IMR-90 (cell line): ENCODE data around the gene GAS5. TPM values are rescaled to one million over a fixed set of nuclear protein-coding genes. Genes with fewer than 3 reads are reported as not detected.

Experiments used
- ATAC-seq: fragments of 200-7000 bp; cut with Tn5 transposase; 2 replicates; pipeline ENCODE4 v1.9.1; 2020; ENCODE audit warnings: low read depth, mild to moderate bottlenecking, moderate library complexity
- BruUV-seq: library from RNA; stranded (reverse); fragments of 400-500 nt; replicated peaks from 2 replicates; lab custom pipeline; 2021; lab: Mats Ljungman, UMichigan
- CTCF ChIA-PET: fragments of 300-600 bp; formaldehyde crosslinking; extraction: SDS; loops from one replicate; lab custom pipeline; 2021; ENCODE audit warnings: antibody characterized with exemption; lab: Yijun Ruan, JAX
- POLR2A ChIA-PET: fragments of 300-600 bp; sonication (Branson Sonifier 250); formaldehyde crosslinking; loops from one replicate; lab custom pipeline; 2022; ENCODE audit warnings: antibody characterized with exemption; ENCODE audit not compliant: unreplicated experiment; lab: Charles Lee
- DNase-seq: peaks from one replicate; pipeline ENCODE4 v3.0.0; 2013
- H2AFZ ChIP-seq: replicated peaks from 2 replicates; pipeline ENCODE3; 2013; ENCODE audit warnings: low read length, mild to moderate bottlenecking; ENCODE audit not compliant: poor library complexity
- H2AK5ac ChIP-seq: 2 replicates; pipeline ENCODE4 v1.6.1; 2013; ENCODE audit warnings: low read depth, low read length, inconsistent platforms
- H2AK9ac ChIP-seq: replicated peaks from 2 replicates; pipeline ENCODE3; 2013; ENCODE audit warnings: mild to moderate bottlenecking, low read depth, low read length, moderate library complexity; ENCODE audit not compliant: poor library complexity
- H2BK120ac ChIP-seq: 2 replicates; pipeline ENCODE4 v1.6.1; 2013; ENCODE audit warnings: low read depth, low read length, inconsistent platforms
- H2BK15ac ChIP-seq: 3 replicates; pipeline ENCODE4 v1.6.1; 2013; ENCODE audit warnings: low read depth, low read length, inconsistent platforms
- H2BK20ac ChIP-seq: 2 replicates; pipeline ENCODE4 v1.6.1; 2013; ENCODE audit warnings: low read depth, mild to moderate bottlenecking, inconsistent platforms, low read length, moderate library complexity
- H2BK5ac ChIP-seq: 2 replicates; pipeline ENCODE4 v1.6.1; 2013; ENCODE audit warnings: mild to moderate bottlenecking, low read depth, low read length, inconsistent platforms; ENCODE audit not compliant: poor library complexity, severe bottlenecking
- H3K14ac ChIP-seq: replicated peaks from 2 replicates; pipeline ENCODE4 v1.6.1; 2013; ENCODE audit warnings: low read depth, low read length, inconsistent platforms
- H3K18ac ChIP-seq: 2 replicates; pipeline ENCODE4 v1.6.1; 2013; ENCODE audit warnings: low read depth, low read length, control low read depth
- H3K23ac ChIP-seq: 2 replicates; pipeline ENCODE4 v1.6.1; 2013; ENCODE audit warnings: low read depth, low read length, inconsistent platforms
- H3K27ac ChIP-seq: 2 replicates; pipeline ENCODE4 v1.5.1; 2013; ENCODE audit warnings: mild to moderate bottlenecking, control low read depth, low read length; ENCODE audit not compliant: insufficient read depth
- H3K27me3 ChIP-seq: 2 replicates; pipeline ENCODE4 v1.6.1; 2013; ENCODE audit warnings: low read length; ENCODE audit not compliant: control insufficient read depth, insufficient read depth
- H3K36me3 ChIP-seq: 2 replicates; pipeline ENCODE4 v1.6.1; 2013; ENCODE audit warnings: low read length, mixed read lengths; ENCODE audit not compliant: control insufficient read depth, insufficient read depth
- H3K4ac ChIP-seq: 2 replicates; pipeline ENCODE4 v1.6.1; 2013; ENCODE audit warnings: low read depth, low read length, inconsistent platforms
- H3K4me1 ChIP-seq: 2 replicates; pipeline ENCODE4 v1.6.1; 2013; ENCODE audit warnings: low read length, mixed read lengths; ENCODE audit not compliant: control insufficient read depth, insufficient read depth
- H3K4me2 ChIP-seq: 2 replicates; pipeline ENCODE4 v1.6.1; 2013; ENCODE audit warnings: low read depth, mild to moderate bottlenecking, control low read depth, low read length, moderate library complexity
- H3K4me3 ChIP-seq: 2 replicates; pipeline ENCODE4 v1.5.1; 2013; ENCODE audit warnings: low read depth, mild to moderate bottlenecking, control low read depth, low read length, moderate library complexity; ENCODE audit not compliant: insufficient read depth
- H3K56ac ChIP-seq: 2 replicates; pipeline ENCODE4 v1.6.1; 2013; ENCODE audit warnings: low read length, inconsistent platforms; ENCODE audit not compliant: insufficient read depth; ENCODE audit errors: extremely low read depth
- H3K79me1 ChIP-seq, 2 experiments: 2 replicates each; pipeline ENCODE4 v1.6.1; 2013; ENCODE audit warnings: low read length in 2 of 2, inconsistent platforms in 1 of 2, low read depth in 1 of 2
- H3K9ac ChIP-seq: 2 replicates; pipeline ENCODE4 v1.6.1; 2013; ENCODE audit warnings: low read depth, low read length, control low read depth
- H3K9me1 ChIP-seq: 2 replicates; pipeline ENCODE4 v1.6.1; 2013; ENCODE audit warnings: low read length, inconsistent platforms; ENCODE audit not compliant: insufficient read depth
- H3K9me3 ChIP-seq: 2 replicates; pipeline ENCODE4 v1.6.1; 2013; ENCODE audit warnings: low read length; ENCODE audit not compliant: control insufficient read depth, insufficient read depth
- H4K20me1 ChIP-seq: 2 replicates; pipeline ENCODE4 v1.6.1; 2013; ENCODE audit warnings: low read length, inconsistent platforms; ENCODE audit not compliant: insufficient read depth
- H4K5ac ChIP-seq: 2 replicates; pipeline ENCODE4 v1.6.1; 2013; ENCODE audit warnings: mild to moderate bottlenecking, low read depth, low read length, control low read depth
- H4K8ac ChIP-seq, 2 experiments: 2 replicates each; pipeline ENCODE4 v1.6.1; 2013; ENCODE audit warnings: low read depth in 2 of 2, low read length in 2 of 2, control low read depth in 1 of 2, inconsistent platforms in 1 of 2
- H4K91ac ChIP-seq: 2 replicates; pipeline ENCODE4 v1.6.1; 2013; ENCODE audit warnings: low read depth, low read length, inconsistent platforms; ENCODE audit not compliant: insufficient read depth
- BHLHE40 ChIP-seq: fragments of 150-350 bp; IDR thresholded peaks from 2 replicates; pipeline ENCODE4 v1.6.1; 2016; ENCODE audit warnings: mild to moderate bottlenecking, low read depth, low read length
- CEBPB ChIP-seq: IDR thresholded peaks from 2 replicates; pipeline ENCODE4 v1.6.1; 2012; ENCODE audit warnings: low read depth, low read length, improper control_type of control experiment
- CHD1 ChIP-seq: IDR thresholded peaks from 2 replicates; pipeline ENCODE4 v1.6.1; 2012; ENCODE audit warnings: low read depth, low read length, improper control_type of control experiment
- ELK1 ChIP-seq: fragments of 150-350 bp; IDR thresholded peaks from 2 replicates; pipeline ENCODE4 v1.6.1; 2016; ENCODE audit warnings: low read depth, mild to moderate bottlenecking, low read length, moderate library complexity, borderline replicate concordance
- FOS ChIP-seq: fragments of 150-350 bp; IDR thresholded peaks from 2 replicates; pipeline ENCODE4 v1.6.1; 2016; ENCODE audit warnings: low read depth, low read length
- MAFK ChIP-seq: IDR thresholded peaks from 2 replicates; pipeline ENCODE4 v1.6.1; 2012; ENCODE audit warnings: low read depth, low read length, improper control_type of control experiment
- MXI1 ChIP-seq: IDR thresholded peaks from 2 replicates; pipeline ENCODE4 v1.6.1; 2012; ENCODE audit warnings: low read depth, mild to moderate bottlenecking, low read length, moderate library complexity, borderline replicate concordance
- POLR2A ChIP-seq: IDR thresholded peaks from 2 replicates; pipeline ENCODE4 v1.6.1; 2012; ENCODE audit warnings: mild to moderate bottlenecking, low read depth, low read length
- RCOR1 ChIP-seq: IDR thresholded peaks from 2 replicates; pipeline ENCODE4 v1.6.1; 2012; ENCODE audit warnings: mild to moderate bottlenecking, low read length, improper control_type of control experiment; ENCODE audit not compliant: insufficient replicate concordance
- RFX5 ChIP-seq: IDR thresholded peaks from 2 replicates; pipeline ENCODE4 v1.8.0; 2012; ENCODE audit warnings: low read depth, mild to moderate bottlenecking, low read length, moderate library complexity
- WGBS, 2 experiments: methylation state at CpG; one replicate each; pipeline versions ENCODE4 v1.1.5 to v1.1.7; 2013; ENCODE audit warnings: missing lambda C conversion rate in 2 of 2; ENCODE audit not compliant: insufficient read length in 1 of 2; ENCODE audit errors: extremely low coverage in 2 of 2; 5-methylcytosine and 5-hydroxymethylcytosine counted together
- dilution Hi-C: fragments of 300-500 bp; cut with HindIII; formaldehyde crosslinking; loops from one replicate; pipeline ENCODE4 v1.14.3; 2018; ENCODE audit warnings: low sequenced_read_pairs; ENCODE audit not compliant: unreplicated experiment
- in situ Hi-C: fragments of 300-500 bp; cut with MboI; formaldehyde crosslinking; loops from 3 replicates; pipeline ENCODE4 v1.14.3; 2019; ENCODE audit warnings: low sequenced_read_pairs, inconsistent platforms, mixed read lengths
- intact Hi-C: fragments of 100-400 bp; cut with micrococcal nuclease; formaldehyde crosslinking; loops from 2 replicates; pipeline ENCODE4 v1.10.0; 2022
- polyA plus RNA-seq, 3 experiments: library from polyadenylated mRNA; depleted of rRNA; stranded (reverse); fragments of >200 nt; gene quantifications; 2 replicates each; pipeline ENCODE4 v1.2.3, GENCODE V29; 2012; ENCODE audit warnings: low replicate concordance in 1 of 3
- total RNA-seq: library from RNA; depleted of rRNA; stranded (reverse); fragments of >200 nt; gene quantifications from 2 replicates; pipeline ENCODE4 v1.2.3, GENCODE V29; 2012

The GAS5 gene
- total and polyA plus RNA-seq, 2 of the 4 experiments (the other 2 are of a cell fraction): 380 to 737 TPM

DNA sequence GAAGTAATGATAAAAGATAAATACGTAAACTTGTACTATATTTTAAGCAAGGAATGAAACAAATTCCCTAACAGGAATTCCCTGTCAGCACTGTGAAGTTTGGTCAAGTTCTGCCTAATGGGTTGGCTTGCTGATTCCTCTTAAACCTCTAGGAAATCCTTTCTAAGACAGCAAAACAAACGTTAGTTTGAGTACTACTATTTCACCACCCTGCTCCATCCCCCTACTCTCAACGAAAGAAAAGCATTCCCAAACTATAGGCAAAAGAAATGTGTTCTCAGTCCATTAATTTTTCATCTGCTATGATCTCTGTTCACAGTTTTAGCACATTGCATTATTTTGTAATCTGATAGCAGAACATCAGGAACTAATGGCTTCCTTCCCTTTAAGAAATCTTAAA is 33.2 kb upstream of the GAS5 start:
- H3K18ac ChIP-seq: no peak overlapping the region
- no peak overlapping the region for H3K4me2 ChIP-seq
- H3K4me3 ChIP-seq: no peak overlapping the region
- no peak overlapping the region for H2BK15ac ChIP-seq
- H3K27ac ChIP-seq: no peak overlapping the region
- H4K20me1 ChIP-seq: no peaks in the 10 kb centered on the region
- H2AK5ac ChIP-seq: no peak overlapping the region
- no peak overlapping the region for H4K8ac ChIP-seq
- no peak overlapping the region for H3K14ac ChIP-seq
- no peak overlapping the region for H3K23ac ChIP-seq
- no peak overlapping the region for H2AK9ac ChIP-seq
- no peak overlapping the region for H3K4ac ChIP-seq
- H2BK120ac ChIP-seq: no peak overlapping the region
- no peak overlapping the region for H4K91ac ChIP-seq
- intact Hi-C loops (no loop called here), in situ Hi-C loops (no loop called here), dilution Hi-C loops (no loop called here)
- H3K9me1 ChIP-seq: no peaks in the 10 kb centered on the region
- no peak for DNase-seq
- no peak for TF ChIP-seq CHD1
- TF ChIP-seq POLR2A: no peak
- TF ChIP-seq RFX5: no peak
- TF ChIP-seq RCOR1: no peak
- no peak for TF ChIP-seq MXI1
- TF ChIP-seq ELK1: no peak
- TF ChIP-seq BHLHE40: no peak
- no peak for TF ChIP-seq FOS
- TF ChIP-seq CEBPB: no peak
- no peak for TF ChIP-seq MAFK
- no peak overlapping the region for H3K9ac ChIP-seq
- no peaks in the 10 kb centered on the region for H3K36me3 ChIP-seq
- CTCF ChIA-PET: no interaction called here
- no peaks in the 10 kb centered on the region for H3K79me1 ChIP-seq
- no peak overlapping the region for H2AFZ ChIP-seq
- no peaks in the 10 kb centered on the region for H3K27me3 ChIP-seq
- H3K9me3 ChIP-seq: no peaks in the 10 kb centered on the region
- H2BK20ac ChIP-seq: no peak overlapping the region
- BruUV-seq: no TSS peak
- H3K4me1 ChIP-seq: no peaks in the 10 kb centered on the region
- no peak for ATAC-seq
- WGBS, 2 experiments: 100% methylated on average over 1 of the region's 3 CpGs; no CpG with 5 or more reads in 1 of the 2 experiments
- H2BK5ac ChIP-seq: no peak overlapping the region
- H3K56ac ChIP-seq: no peak overlapping the region
- H4K5ac ChIP-seq: no peak overlapping the region
- POLR2A ChIA-PET: interaction anchor here (0.6 kb wide), 1 partner anchor 318 kb away, joined by 6 read pairs; no protein-coding TSS in a partner anchor
